ENCODE results near the gene PSMD14.

GRCh38 chr2:161332371-161332967, 24.2 kb downstream of the PSMD14 start:
- TF ChIP-seq SRF (IDR thresholded peaks at IDR 0.05; ENCODE audit: low read depth) = no peak
- TF ChIP-seq, protein P1, sequence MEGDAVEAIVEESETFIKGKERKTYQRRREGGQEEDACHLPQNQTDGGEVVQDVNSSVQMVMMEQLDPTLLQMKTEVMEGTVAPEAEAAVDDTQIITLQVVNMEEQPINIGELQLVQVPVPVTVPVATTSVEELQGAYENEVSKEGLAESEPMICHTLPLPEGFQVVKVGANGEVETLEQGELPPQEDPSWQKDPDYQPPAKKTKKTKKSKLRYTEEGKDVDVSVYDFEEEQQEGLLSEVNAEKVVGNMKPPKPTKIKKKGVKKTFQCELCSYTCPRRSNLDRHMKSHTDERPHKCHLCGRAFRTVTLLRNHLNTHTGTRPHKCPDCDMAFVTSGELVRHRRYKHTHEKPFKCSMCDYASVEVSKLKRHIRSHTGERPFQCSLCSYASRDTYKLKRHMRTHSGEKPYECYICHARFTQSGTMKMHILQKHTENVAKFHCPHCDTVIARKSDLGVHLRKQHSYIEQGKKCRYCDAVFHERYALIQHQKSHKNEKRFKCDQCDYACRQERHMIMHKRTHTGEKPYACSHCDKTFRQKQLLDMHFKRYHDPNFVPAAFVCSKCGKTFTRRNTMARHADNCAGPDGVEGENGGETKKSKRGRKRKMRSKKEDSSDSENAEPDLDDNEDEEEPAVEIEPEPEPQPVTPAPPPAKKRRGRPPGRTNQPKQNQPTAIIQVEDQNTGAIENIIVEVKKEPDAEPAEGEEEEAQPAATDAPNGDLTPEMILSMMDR (IDR thresholded peaks at IDR 0.05 in 2 of 3, conservative IDR thresholded peaks at IDR 0.05 in 1 of 3; ENCODE audit: borderline replicate concordance in 1 of 3, insufficient read depth in 1 of 3, low read depth in 2 of 3, low read length in 2 of 3) = no peak
- no peak for TF ChIP-seq POLR2A (IDR thresholded peaks at IDR 0.05; ENCODE audit: borderline replicate concordance, extremely low read depth, insufficient read depth, insufficient read length)
- no peak for TF ChIP-seq ZFX (IDR thresholded peaks at IDR 0.05)
- TF ChIP-seq ZNF274 (IDR thresholded peaks at IDR 0.05; ENCODE audit: low read depth, low read length) = no peak
- no peak for TF ChIP-seq EZH2phosphoT487 (IDR thresholded peaks at IDR 0.05; ENCODE audit: borderline replicate concordance)
- no peak for TF ChIP-seq SP1 (IDR thresholded peaks at IDR 0.05; ENCODE audit: low read depth)
- TF ChIP-seq, protein P2, sequence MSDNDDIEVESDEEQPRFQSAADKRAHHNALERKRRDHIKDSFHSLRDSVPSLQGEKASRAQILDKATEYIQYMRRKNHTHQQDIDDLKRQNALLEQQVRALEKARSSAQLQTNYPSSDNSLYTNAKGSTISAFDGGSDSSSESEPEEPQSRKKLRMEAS (IDR thresholded peaks at IDR 0.05) = no peak
- no peak for TF ChIP-seq YY1 (IDR thresholded peaks at IDR 0.05; ENCODE audit: extremely low read depth, insufficient replicate concordance, low read depth, low read length)
- TF ChIP-seq JUND (IDR thresholded peaks at IDR 0.05) = no peak
- no peak for TF ChIP-seq RAD21 (IDR thresholded peaks at IDR 0.05; ENCODE audit: low read depth)

Measured in HCT116 (cell line).